GM12801 (cell line): ENCODE measurements around the gene IGF1R.

ENCODE experiments used
- CTCF ChIP-seq: IDR thresholded peaks from one replicate; pipeline ENCODE4 v1.5.1; 2011; ENCODE audit warnings: control low read depth; ENCODE audit not compliant: insufficient read length; ENCODE audit errors: extremely low read depth

The IGF1R gene

GRCh38 chr15:98894312-98894711 lies 246.0 kb downstream of the IGF1R start:
- TF ChIP-seq CTCF: no peak

- no peak for TF ChIP-seq CTCF
These were observed 247.8 kb downstream of the IGF1R start for GRCh38 chr15:98896002-98896721.

DNA sequence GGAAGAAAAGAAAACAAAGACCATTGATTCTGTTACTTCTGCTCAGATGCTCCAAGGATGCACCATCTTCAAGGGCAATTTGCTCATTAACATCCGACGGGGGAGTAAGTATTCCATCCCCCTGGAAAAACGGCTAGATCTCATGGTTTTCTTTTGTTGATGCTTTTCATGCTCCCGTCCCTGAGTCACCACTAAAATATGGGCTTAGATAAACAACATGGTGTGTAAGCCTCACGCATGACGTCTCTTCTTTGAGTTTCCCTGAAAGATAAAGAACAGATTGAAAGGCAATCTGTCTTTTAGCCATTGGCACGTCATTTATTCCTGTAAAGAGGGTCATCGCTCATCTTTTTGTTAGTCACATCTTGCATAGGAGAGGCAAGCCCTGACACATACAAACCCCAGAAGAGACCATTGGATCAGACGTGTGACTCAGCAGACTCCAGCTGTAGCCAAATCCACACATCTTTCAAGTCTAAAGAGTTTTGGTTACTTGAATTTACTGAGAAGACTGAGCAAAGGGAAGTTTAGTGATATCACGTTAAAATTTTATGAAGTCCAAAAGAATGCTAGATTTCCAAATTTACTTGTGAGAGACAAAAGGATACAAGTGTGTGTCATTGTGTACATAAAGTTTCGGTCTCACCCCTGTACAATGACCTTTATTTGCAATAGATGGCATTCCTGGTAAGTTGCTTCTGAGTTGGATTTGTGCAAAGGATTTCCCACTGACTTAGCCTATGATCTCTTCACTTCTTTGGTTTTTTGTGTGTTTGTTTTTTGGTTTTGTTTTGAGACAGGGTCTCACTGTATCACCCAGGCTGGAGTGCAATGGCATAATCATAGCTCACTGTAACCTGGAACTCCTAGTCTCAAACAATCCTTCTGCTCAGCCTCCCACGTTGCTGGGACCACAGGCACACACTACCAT lies 248.7 kb downstream of the IGF1R start:
- no peak for TF ChIP-seq CTCF

GRCh38 chr15:98898122-98898521 lies 249.8 kb downstream of the IGF1R start:
- TF ChIP-seq CTCF: no peak

DNA sequence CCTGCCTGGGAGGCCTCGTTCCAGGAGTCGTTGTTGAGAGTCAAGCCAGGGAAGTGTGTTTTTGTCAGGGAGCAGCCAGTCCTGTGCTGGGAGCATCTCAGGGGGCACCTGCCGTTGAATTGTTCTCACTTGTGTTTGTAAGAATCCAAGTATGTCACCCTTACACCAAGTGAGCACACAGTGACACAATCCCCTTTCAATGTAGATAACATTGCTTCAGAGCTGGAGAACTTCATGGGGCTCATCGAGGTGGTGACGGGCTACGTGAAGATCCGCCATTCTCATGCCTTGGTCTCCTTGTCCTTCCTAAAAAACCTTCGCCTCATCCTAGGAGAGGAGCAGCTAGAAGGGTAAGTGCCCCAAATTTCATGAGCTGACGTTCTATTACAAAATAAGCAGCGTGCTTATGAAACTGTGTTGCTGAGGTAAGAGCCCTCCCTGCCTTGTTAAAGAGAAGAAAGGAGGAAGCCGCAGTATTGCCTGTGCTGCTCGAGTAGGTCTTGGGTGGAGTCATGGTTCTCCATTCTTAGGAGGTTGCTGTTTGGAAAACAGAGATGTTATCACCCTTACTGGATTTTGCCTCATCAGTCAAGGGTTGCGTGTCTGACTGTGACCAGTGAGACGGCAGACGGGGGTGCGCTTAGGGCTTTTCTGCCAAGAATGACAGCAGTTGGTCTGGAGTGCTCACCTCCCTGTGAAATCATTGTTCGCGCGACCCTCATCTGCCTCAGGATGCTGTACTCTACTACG lies 251.1 kb downstream of the IGF1R start:
- TF ChIP-seq CTCF: no peak

DNA sequence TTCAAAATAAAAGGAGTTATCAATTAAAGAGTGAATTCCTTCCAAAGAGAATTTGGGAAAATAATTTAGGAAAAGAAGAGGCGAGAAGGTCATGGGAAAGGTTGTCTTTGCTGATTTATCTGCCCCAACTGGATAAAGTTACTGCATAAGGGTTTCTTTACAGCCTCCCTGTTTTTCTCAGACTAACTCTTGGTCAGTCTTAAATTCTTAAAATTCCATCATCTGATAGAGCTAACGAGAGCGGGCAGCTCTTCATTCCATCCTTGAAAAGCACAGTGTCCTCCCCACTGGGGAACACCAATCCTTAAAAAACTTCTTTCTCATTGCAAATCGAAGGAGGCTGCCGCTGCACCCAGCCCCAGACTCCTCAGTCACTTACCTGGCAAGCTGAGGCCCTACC lies 252.0 kb downstream of the IGF1R start:
- TF ChIP-seq CTCF: no peak
